Measurements from ENCODE around the gene MMRN1. TPM values are rescaled to one million over a fixed set of nuclear protein-coding genes. Genes with fewer than 3 reads are reported as not detected.

Gene MMRN1
- total RNA-seq, 1 donor from 2014 or later: 2.4 TPM

DNA sequence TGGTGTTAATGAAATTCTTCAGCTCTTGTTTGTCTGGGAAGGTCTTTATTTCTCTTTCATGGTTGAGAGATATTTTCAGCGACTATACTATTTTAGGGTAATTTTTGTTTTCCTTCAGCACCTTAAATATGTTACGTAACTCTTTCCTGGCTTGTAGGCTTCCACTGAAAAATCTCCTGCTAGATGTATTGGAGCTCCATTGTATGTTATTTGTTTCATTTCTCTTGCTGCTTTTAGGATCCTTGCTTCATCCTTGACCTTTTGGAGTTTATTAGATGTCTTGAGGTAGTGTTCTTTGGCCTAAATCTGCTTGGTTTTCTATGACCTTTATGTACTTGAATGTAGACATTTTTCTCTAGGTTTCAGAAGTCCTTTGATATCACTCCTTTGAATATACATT lies 93.6 kb downstream of the MMRN1 start:
- no peak for DNase-seq
- intact Hi-C loops (cut with micrococcal nuclease): no loop called here
- Histone ChIP-seq H3K27ac (replicated peaks) (no peak overlapping the region), H3K4me1 (no peaks in the 10 kb centered on the region), H3K27me3 (ENCODE audit: low read depth) (no peaks in the 10 kb centered on the region), H3K36me3 (no peaks in the 10 kb centered on the region), H3K4me3 (no peak overlapping the region), H3K9me3 (replicated peaks) (peaks cover 17% of the 10 kb centered on the region)
- TF ChIP-seq, protein P1, sequence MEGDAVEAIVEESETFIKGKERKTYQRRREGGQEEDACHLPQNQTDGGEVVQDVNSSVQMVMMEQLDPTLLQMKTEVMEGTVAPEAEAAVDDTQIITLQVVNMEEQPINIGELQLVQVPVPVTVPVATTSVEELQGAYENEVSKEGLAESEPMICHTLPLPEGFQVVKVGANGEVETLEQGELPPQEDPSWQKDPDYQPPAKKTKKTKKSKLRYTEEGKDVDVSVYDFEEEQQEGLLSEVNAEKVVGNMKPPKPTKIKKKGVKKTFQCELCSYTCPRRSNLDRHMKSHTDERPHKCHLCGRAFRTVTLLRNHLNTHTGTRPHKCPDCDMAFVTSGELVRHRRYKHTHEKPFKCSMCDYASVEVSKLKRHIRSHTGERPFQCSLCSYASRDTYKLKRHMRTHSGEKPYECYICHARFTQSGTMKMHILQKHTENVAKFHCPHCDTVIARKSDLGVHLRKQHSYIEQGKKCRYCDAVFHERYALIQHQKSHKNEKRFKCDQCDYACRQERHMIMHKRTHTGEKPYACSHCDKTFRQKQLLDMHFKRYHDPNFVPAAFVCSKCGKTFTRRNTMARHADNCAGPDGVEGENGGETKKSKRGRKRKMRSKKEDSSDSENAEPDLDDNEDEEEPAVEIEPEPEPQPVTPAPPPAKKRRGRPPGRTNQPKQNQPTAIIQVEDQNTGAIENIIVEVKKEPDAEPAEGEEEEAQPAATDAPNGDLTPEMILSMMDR (IDR thresholded peaks at IDR 0.05; ENCODE audit: borderline replicate concordance): no peak

DNA sequence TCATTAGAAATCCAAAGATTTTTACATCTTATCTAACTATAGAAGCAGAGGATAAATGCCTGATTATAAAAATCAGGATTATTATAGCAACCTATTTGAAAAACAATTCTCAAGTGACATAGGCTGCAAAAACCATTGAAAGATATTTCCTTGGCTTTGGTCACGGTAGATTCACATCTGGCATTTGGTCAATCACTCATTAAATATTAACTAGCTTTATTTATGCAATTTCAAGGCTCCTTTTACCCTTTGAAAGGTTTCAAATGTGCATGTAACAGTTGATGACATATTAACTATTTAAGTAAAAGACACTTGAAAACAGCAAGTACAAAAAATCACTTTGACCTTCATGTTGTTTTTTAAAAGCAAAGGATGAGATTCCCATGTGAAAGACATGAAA lies 98.1 kb downstream of the MMRN1 start:
- H3K9me3 ChIP-seq (replicated peaks): peaks cover 12% of the 10 kb centered on the region
- TF ChIP-seq, protein P1 (IDR thresholded peaks at IDR 0.05; ENCODE audit: borderline replicate concordance): no peak
- H3K36me3 ChIP-seq: no peaks in the 10 kb centered on the region
- DNase-seq: no peak
- no peaks in the 10 kb centered on the region for H3K4me1 ChIP-seq
- H3K27me3 ChIP-seq (ENCODE audit: low read depth): no peaks in the 10 kb centered on the region
- H3K4me3 ChIP-seq: no peak overlapping the region
- intact Hi-C loops (cut with micrococcal nuclease): no loop called here
- H3K27ac ChIP-seq (replicated peaks): no peak overlapping the region

DNA sequence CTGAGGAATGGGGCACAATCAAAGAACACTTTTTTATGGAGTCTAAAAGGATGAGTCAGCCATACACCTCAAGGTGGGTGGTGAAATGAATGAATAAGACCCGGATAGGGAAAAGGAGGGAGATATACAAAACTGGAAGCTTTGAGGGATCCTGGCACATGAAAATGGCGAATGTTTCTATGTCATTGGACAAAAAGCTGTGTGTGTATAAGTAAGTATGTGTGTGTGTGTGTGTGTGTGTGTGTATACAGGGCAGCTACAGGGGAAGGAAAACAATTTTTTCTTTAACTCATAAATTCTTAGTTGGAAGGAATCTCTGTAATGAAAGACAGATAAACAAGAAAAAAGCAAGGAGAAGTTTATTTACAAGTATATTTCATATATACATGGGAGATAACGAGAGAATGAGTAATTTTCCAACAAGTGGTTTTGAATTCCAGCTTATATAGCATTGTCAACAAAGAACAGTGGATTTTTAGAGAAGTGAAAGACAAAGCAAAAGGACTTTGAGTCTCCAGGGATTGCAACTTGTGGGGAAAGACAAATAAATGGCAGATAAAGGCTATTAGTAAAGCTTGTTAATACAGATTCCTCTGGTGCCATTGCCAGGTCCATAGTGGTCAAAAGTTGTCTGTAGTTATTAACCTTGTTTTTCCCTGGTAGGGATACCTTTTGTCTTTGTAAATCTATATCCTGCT lies 99.7 kb downstream of the MMRN1 start:
- no peak overlapping the region for H3K27ac ChIP-seq (replicated peaks)
- H3K4me3 ChIP-seq: no peak overlapping the region
- intact Hi-C loops (cut with micrococcal nuclease): no loop called here
- no peak for DNase-seq
- H3K36me3 ChIP-seq: no peaks in the 10 kb centered on the region
- TF ChIP-seq, protein P1 (IDR thresholded peaks at IDR 0.05; ENCODE audit: borderline replicate concordance): no peak
- no peaks in the 10 kb centered on the region for H3K9me3 ChIP-seq (replicated peaks)
- no peaks in the 10 kb centered on the region for H3K27me3 ChIP-seq (ENCODE audit: low read depth)
- H3K4me1 ChIP-seq: no peaks in the 10 kb centered on the region

DNA sequence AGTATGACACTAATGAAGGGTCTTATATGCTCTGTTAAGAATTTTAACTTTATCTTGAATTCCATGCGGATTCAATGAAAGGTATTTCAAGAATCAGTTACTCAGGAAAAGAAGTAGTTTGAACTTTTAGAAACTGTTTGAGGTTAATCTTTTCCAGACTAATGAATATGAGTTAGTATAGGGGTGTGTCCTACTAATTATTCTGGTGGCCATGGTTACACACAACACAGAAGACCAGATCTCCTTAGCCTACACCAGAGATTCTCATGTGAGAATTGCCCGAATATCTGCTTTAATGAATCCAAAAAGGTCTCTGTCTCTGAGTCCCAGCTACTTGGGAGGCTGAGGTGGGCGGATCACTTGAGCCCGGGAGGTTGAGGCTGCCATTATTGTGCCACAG lies 100.4 kb downstream of the MMRN1 start:
- intact Hi-C loops (cut with micrococcal nuclease): no loop called here

DNA sequence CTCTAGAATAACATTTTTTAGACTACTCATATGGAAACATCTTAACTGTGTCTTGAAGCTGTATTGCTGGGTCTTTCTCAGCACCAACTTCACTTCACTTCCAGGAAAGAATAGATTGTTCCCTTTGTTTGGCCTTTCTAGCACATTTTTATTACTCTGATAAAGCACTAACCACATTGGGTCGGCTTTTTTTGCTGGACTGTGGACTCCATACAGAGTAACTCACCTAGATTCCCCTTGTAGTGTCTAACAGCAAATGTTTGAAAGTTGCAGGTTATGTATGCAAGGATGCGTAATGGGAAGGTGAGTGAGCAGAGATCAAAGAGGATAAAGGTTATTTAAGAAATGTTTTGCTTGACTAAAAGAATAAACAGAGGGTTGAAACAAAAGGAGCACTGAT lies 101.2 kb downstream of the MMRN1 start:
- Histone ChIP-seq H3K27ac (replicated peaks) (no peak overlapping the region), H3K4me1 (peaks cover 7% of the 10 kb centered on the region), H3K4me3 (no peak overlapping the region), H3K27me3 (ENCODE audit: low read depth) (no peaks in the 10 kb centered on the region), H3K9me3 (replicated peaks) (no peaks in the 10 kb centered on the region), H3K36me3 (no peaks in the 10 kb centered on the region)
- intact Hi-C loops (cut with micrococcal nuclease): no loop called here
- no peak for DNase-seq
- TF ChIP-seq, protein P1 (IDR thresholded peaks at IDR 0.05; ENCODE audit: borderline replicate concordance): no peak

More for the DNA sequence above, 100.4 kb downstream of the MMRN1 start:
- H3K36me3 ChIP-seq: no peaks in the 10 kb centered on the region
- H3K9me3 ChIP-seq (replicated peaks): no peaks in the 10 kb centered on the region
- H3K4me3 ChIP-seq: no peak overlapping the region
- H3K27ac ChIP-seq (replicated peaks): no peak overlapping the region
- no peak for DNase-seq
- TF ChIP-seq, protein P1 (IDR thresholded peaks at IDR 0.05; ENCODE audit: borderline replicate concordance): no peak
- H3K27me3 ChIP-seq (ENCODE audit: low read depth): no peaks in the 10 kb centered on the region
- H3K4me1 ChIP-seq: peaks cover 4% of the 10 kb centered on the region
